Measurements from ENCODE around the gene FEM1B.

- TF ChIP-seq CTCF (IDR thresholded peaks at IDR 0.05) (no peak), EP300 (IDR thresholded peaks at IDR 0.05) (no peak), POLR2AphosphoS5 (IDR thresholded peaks at IDR 0.05) (no peak), POLR2A (IDR thresholded peaks at IDR 0.05; ENCODE audit: low read depth) (no peak)
Observed at GRCh38 chr15:68234060-68234459, 43.5 kb upstream of the FEM1B start.

Measured in esophagus muscularis mucosa (tissue), 4 donors.